ENCODE results near the gene RNF212B.

GRCh38 chr14:23284654-23285529, 47.2 kb downstream of the RNF212B start:
- TF ChIP-seq CTCF (IDR thresholded peaks at IDR 0.05) (no peak), POLR2A (IDR thresholded peaks at IDR 0.05) (no peak)

All from gastroesophageal sphincter (tissue), 3 donors.